Common myeloid progenitor, CD34-positive (primary cell): ENCODE results near the gene ACACB.

Source experiments
- CTCF ChIA-PET: fragments of 350-600 bp; sonication (Branson Sonifier 250); formaldehyde crosslinking; loops from one replicate; lab custom pipeline; 2021; ENCODE audit warnings: antibody characterized with exemption; lab: Charles Lee
- POLR2A ChIA-PET: fragments of 350-600 bp; sonication (Branson Sonifier 250); formaldehyde crosslinking; loops from one replicate; lab custom pipeline; 2021; ENCODE audit warnings: antibody characterized with exemption; lab: Charles Lee
- DNase-seq, 3 donors: peaks; one replicate each; pipeline versions ENCODE4 v3.0.0 to v3.0.0-alpha.2; 2013
- H3K27ac ChIP-seq, 2 experiments: 1 replicate in 1 of 2; 2 replicates in 1 of 2; pipeline ENCODE4 v1.7.0; 2013; ENCODE audit warnings: inconsistent platforms in 2 of 2, low read length in 2 of 2, mild to moderate bottlenecking in 2 of 2, low read depth in 1 of 2, moderate library complexity in 1 of 2; ENCODE audit not compliant: severe bottlenecking in 2 of 2, insufficient read depth in 1 of 2, poor library complexity in 1 of 2
- H3K27me3 ChIP-seq, 5 experiments: replicated peaks in 2 of 5; 1 replicate in 3 of 5; 2 replicates in 2 of 5; pipeline versions ENCODE4 v1.6.1 to v1.7.0; 2013; ENCODE audit warnings: low read length in 4 of 5, mild to moderate bottlenecking in 2 of 5, moderate library complexity in 2 of 5, inconsistent platforms in 1 of 5; ENCODE audit not compliant: insufficient read depth in 5 of 5, control insufficient read depth in 4 of 5
- H3K36me3 ChIP-seq, 4 experiments: 1 replicate in 2 of 4; 2 replicates in 2 of 4; pipeline versions ENCODE4 v1.6.1 to v1.7.0; 2013; ENCODE audit warnings: low read length in 3 of 4, control low read depth in 1 of 4, mild to moderate bottlenecking in 1 of 4; ENCODE audit not compliant: control insufficient read depth in 4 of 4, insufficient read depth in 4 of 4
- H3K4me1 ChIP-seq, 4 experiments: 1 replicate in 3 of 4; 2 replicates in 1 of 4; pipeline versions ENCODE4 v1.6.1 to v1.7.1; 2013; ENCODE audit warnings: low read length in 3 of 4, mild to moderate bottlenecking in 3 of 4, control low read depth in 1 of 4, inconsistent platforms in 1 of 4, moderate library complexity in 1 of 4; ENCODE audit not compliant: control insufficient read depth in 4 of 4, insufficient read depth in 4 of 4; ENCODE audit errors: control extremely low read depth in 1 of 4
- H3K4me3 ChIP-seq, 7 experiments: 1 replicate in 4 of 7; 2 replicates in 3 of 7; pipeline versions ENCODE4 v1.5.1 to v1.7.0; 2013; ENCODE audit warnings: mild to moderate bottlenecking in 7 of 7, low read length in 6 of 7, moderate library complexity in 6 of 7, inconsistent platforms in 2 of 7, low read depth in 2 of 7, control low read depth in 1 of 7; ENCODE audit not compliant: insufficient read depth in 4 of 7, control insufficient read depth in 1 of 7; ENCODE audit errors: extremely low read depth in 1 of 7
- H3K9me3 ChIP-seq, 5 experiments: 1 replicate in 4 of 5; 2 replicates in 1 of 5; pipeline versions ENCODE4 v1.6.1 to v1.7.1; 2013; ENCODE audit warnings: low read length in 4 of 5, mild to moderate bottlenecking in 2 of 5, inconsistent platforms in 1 of 5, low read depth in 1 of 5, moderate library complexity in 1 of 5; ENCODE audit not compliant: control insufficient read depth in 4 of 5, insufficient read depth in 2 of 5; ENCODE audit errors: control extremely low read depth in 1 of 5
- WGBS: methylation state at CpG from one replicate; pipeline ENCODE4 v1.1.5; 2013; ENCODE audit not compliant: insufficient coverage; 5-methylcytosine and 5-hydroxymethylcytosine counted together

ACACB gene

GRCh38 chr12:109267361-109267760 is 151.0 kb downstream of the ACACB start:
- no peak overlapping the region for H3K4me3 ChIP-seq
- no peak for DNase-seq
- H3K9me3 ChIP-seq: peaks cover 0 to 5% (median 0%) of the 10 kb centered on the region in 5 experiments
- CTCF ChIA-PET: interaction anchor here (1.9 kb wide), 1 partner anchor 10 kb away, joined by 7 read pairs; no protein-coding TSS in a partner anchor
- POLR2A ChIA-PET: no interaction called here
- peaks cover 0 to 34% (median 9%) of the 10 kb centered on the region in 4 experiments for H3K36me3 ChIP-seq
- H3K27ac ChIP-seq: no peak overlapping the region
- WGBS: 98% methylated on average over 13 of the region's 14 CpGs
- H3K27me3 ChIP-seq: no peaks in the 10 kb centered on the region
- H3K4me1 ChIP-seq: no peaks in the 10 kb centered on the region

- CTCF ChIA-PET: interaction anchor here (0.7 to 1.9 kb wide), 2 partner anchors 9 to 124 kb away, joined by 3 to 7 read pairs; no protein-coding TSS in a partner anchor
- H3K9me3 ChIP-seq: peaks cover 0 to 1% (median 0%) of the 10 kb centered on the region in 5 experiments
- POLR2A ChIA-PET: no interaction called here
- H3K36me3 ChIP-seq: peaks cover 0 to 25% (median 8%) of the 10 kb centered on the region in 4 experiments
- 95% methylated on average over 4 of the region's 4 CpGs for WGBS
- peaks cover 0 to 2% (median 0%) of the 10 kb centered on the region in 5 experiments for H3K27me3 ChIP-seq
- H3K27ac ChIP-seq: no peak overlapping the region
- DNase-seq: no peak
- H3K4me3 ChIP-seq: no peak overlapping the region
- H3K4me1 ChIP-seq: no peaks in the 10 kb centered on the region
Observed at GRCh38 chr12:109268896-109269295, 152.5 kb downstream of the ACACB start.

GRCh38 chr12:109269428-109269827 is 153.0 kb downstream of the ACACB start:
- Histone ChIP-seq H3K4me3 (no peak overlapping the region), H3K27ac (no peak overlapping the region), H3K27me3 (peaks cover 0 to 2% (median 0%) of the 10 kb centered on the region in 5 experiments), H3K36me3 (peaks cover 0 to 22% (median 8%) of the 10 kb centered on the region in 4 experiments), H3K9me3 (no peaks in the 10 kb centered on the region), H3K4me1 (no peaks in the 10 kb centered on the region)
- DNase-seq: no peak
- 100% methylated on average over 2 of the region's 3 CpGs for WGBS
- POLR2A ChIA-PET: no interaction called here
- CTCF ChIA-PET: no interaction called here

- Histone ChIP-seq H3K36me3 (peaks cover 0 to 12% (median 5%) of the 10 kb centered on the region in 4 experiments), H3K4me1 (no peaks in the 10 kb centered on the region), H3K4me3 (no peak overlapping the region), H3K27ac (no peak overlapping the region), H3K9me3 (no peaks in the 10 kb centered on the region), H3K27me3 (peaks cover 0 to 2% (median 0%) of the 10 kb centered on the region in 5 experiments)
- POLR2A ChIA-PET: no interaction called here
- CTCF ChIA-PET: no interaction called here
- no peak for DNase-seq
- no CpG with 5 or more reads among the region's 1 CpG for WGBS
Observed at GRCh38 chr12:109270494-109270893, 154.1 kb downstream of the ACACB start.

- Histone ChIP-seq H3K4me3 (no peak overlapping the region), H3K27me3 (peaks cover 0 to 2% (median 0%) of the 10 kb centered on the region in 5 experiments), H3K9me3 (no peaks in the 10 kb centered on the region), H3K27ac (no peak overlapping the region), H3K4me1 (peaks cover 0 to under 1% (median under 1%) of the 10 kb centered on the region in 4 experiments), H3K36me3 (peaks cover 0 to 8% (median 1%) of the 10 kb centered on the region in 4 experiments)
- 100% methylated on average over 3 of the region's 3 CpGs for WGBS
- CTCF ChIA-PET: no interaction called here
- POLR2A ChIA-PET: no interaction called here
- no peak for DNase-seq
Observed at GRCh38 chr12:109271418-109271817, 155.0 kb downstream of the ACACB start.

GRCh38 chr12:109273354-109273753 is 157.0 kb downstream of the ACACB start:
- H3K4me1 ChIP-seq: peaks cover 0 to 11% (median 6%) of the 10 kb centered on the region in 4 experiments
- CTCF ChIA-PET: no interaction called here
- peaks cover 0 to 2% (median 0%) of the 10 kb centered on the region in 5 experiments for H3K27me3 ChIP-seq
- POLR2A ChIA-PET: interaction anchor here (0.5 kb wide), 1 partner anchor 172 kb away, joined by 4 read pairs; no protein-coding TSS in a partner anchor
- H3K36me3 ChIP-seq: peaks cover 0 to 2% (median 0%) of the 10 kb centered on the region in 4 experiments
- DNase-seq: no peak
- 53% methylated on average over 16 of the region's 16 CpGs for WGBS
- no peaks in the 10 kb centered on the region for H3K9me3 ChIP-seq
- no peak overlapping the region for H3K4me3 ChIP-seq
- no peak overlapping the region for H3K27ac ChIP-seq

- WGBS: 78% methylated on average over 1 of the region's 1 CpG
- H3K27ac ChIP-seq: no peak overlapping the region
- no peaks in the 10 kb centered on the region for H3K36me3 ChIP-seq
- H3K9me3 ChIP-seq: no peaks in the 10 kb centered on the region
- CTCF ChIA-PET: interaction anchor here (1.2 kb wide), 1 partner anchor 22 kb away, joined by 3 read pairs; no protein-coding TSS in a partner anchor
- POLR2A ChIA-PET: no interaction called here
- peaks cover 0 to 11% (median 6%) of the 10 kb centered on the region in 4 experiments for H3K4me1 ChIP-seq
- peaks cover 0 to 2% (median 0%) of the 10 kb centered on the region in 5 experiments for H3K27me3 ChIP-seq
- DNase-seq: no peak
- H3K4me3 ChIP-seq: no peak overlapping the region
Observed at GRCh38 chr12:109274381-109274780, 158.0 kb downstream of the ACACB start.
